Activated CD4-positive, alpha-beta T cell treated with anti-CD3 and anti-CD28 coated beads for 4 hours (primary cell): Measurements from ENCODE around the gene TSPAN15.
A peak's percentile ranks its signal among the peaks of the same experiment; 100 is the strongest.
"Not testable (repeated sequence)": the region's sequence is repeated elsewhere in the genome, so short reads cannot be mapped to it uniquely, and the experiment has no call there.

Source experiments
- DNase-seq, 2 donors: peaks; one replicate each; pipeline ENCODE4 v3.0.0-alpha.2; 2020

The TSPAN15 gene

GRCh38 chr10:69449841-69450240, 1.4 kb upstream of the TSPAN15 start:
- DNase-seq: peak; percentile 37 to 54

GRCh38 chr10:69450395-69450794, 870 bp upstream of the TSPAN15 start:
- DNase-seq: not testable (repeated sequence)

- DNase-seq: peak; percentile 10 to 11
Observed at GRCh38 chr10:69451784-69452251, 553 bp downstream of the TSPAN15 start.

- no peak for DNase-seq
Observed at GRCh38 chr10:69452676-69453415, 1.6 kb downstream of the TSPAN15 start.

- no peak for DNase-seq
Observed at GRCh38 chr10:69453795-69454194, 2.5 kb downstream of the TSPAN15 start.

GRCh38 chr10:69455006-69455763, 3.9 kb downstream of the TSPAN15 start:
- no peak for DNase-seq

- no peak for DNase-seq
Observed at GRCh38 chr10:69456880-69457693, 5.8 kb downstream of the TSPAN15 start.

- DNase-seq: no peak
Observed at GRCh38 chr10:69457771-69458237, 6.5 kb downstream of the TSPAN15 start.

- DNase-seq: no peak
Observed at GRCh38 chr10:69458430-69459100, 7.3 kb downstream of the TSPAN15 start.

GRCh38 chr10:69459101-69459790, 8.0 kb downstream of the TSPAN15 start:
- DNase-seq: no peak

- DNase-seq: no peak
Observed at GRCh38 chr10:69459893-69460575, 8.8 kb downstream of the TSPAN15 start.

GRCh38 chr10:69460576-69461242, 9.4 kb downstream of the TSPAN15 start:
- no peak for DNase-seq

GRCh38 chr10:69461243-69462025, 10.2 kb downstream of the TSPAN15 start:
- DNase-seq: no peak

GRCh38 chr10:69463886-69464285, 12.6 kb downstream of the TSPAN15 start:
- no peak for DNase-seq

- no peak for DNase-seq
Observed at GRCh38 chr10:69464401-69464800, 13.1 kb downstream of the TSPAN15 start.

GRCh38 chr10:69464801-69465401, 13.6 kb downstream of the TSPAN15 start:
- DNase-seq: no peak

- no peak for DNase-seq
Observed at GRCh38 chr10:69465457-69466157, 14.3 kb downstream of the TSPAN15 start.

GRCh38 chr10:69466158-69466490, 14.9 kb downstream of the TSPAN15 start:
- no peak for DNase-seq

- DNase-seq: no peak
Observed at GRCh38 chr10:69466689-69467088, 15.4 kb downstream of the TSPAN15 start.
